ENCODE data around the gene ASPRV1.

DNA sequence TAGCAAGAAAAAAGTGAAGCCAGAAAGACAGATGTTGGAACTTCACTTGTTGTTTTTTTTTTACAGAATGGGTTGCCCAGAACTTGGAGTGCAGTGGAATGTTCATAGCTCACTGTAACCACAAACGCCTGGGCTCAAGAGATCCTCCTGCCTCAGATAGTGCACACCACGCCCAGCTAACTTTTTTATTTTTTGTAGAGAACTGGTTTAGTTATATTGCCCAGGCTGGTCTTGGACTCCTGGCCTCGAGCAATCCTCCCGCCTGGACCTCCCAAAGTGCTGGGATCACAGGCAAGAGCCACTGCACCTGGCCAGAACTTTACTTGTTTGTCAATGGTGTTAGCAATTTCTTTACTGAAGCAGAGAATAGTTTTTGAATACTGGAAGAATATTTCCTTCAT, 11.9 kb upstream of the ASPRV1 start:
- TF ChIP-seq POLR2A (IDR thresholded peaks at IDR 0.05; ENCODE audit: low read length) (peak; percentile 25), GATA1 (IDR thresholded peaks at IDR 0.05; ENCODE audit: low read depth, low read length) (no peak)

All from erythroblast (primary cell).